H1 (cell line): ENCODE data around the gene CCDC159. TPM values are rescaled to one million over a fixed set of nuclear protein-coding genes. Genes with fewer than 3 reads are reported as not detected.

ENCODE experiments used
- CTCF ChIA-PET: fragments of 300-600 bp; sonication (Branson Sonifier 250); formaldehyde crosslinking; loops from one replicate; lab custom pipeline; 2021; ENCODE audit not compliant: partially characterized antibody; lab: Charles Lee
- POLR2A ChIA-PET: fragments of 300-600 bp; sonication (Branson Sonifier 250); formaldehyde crosslinking; loops from one replicate; lab custom pipeline; 2021; ENCODE audit warnings: inconsistent platforms; ENCODE audit not compliant: partially characterized antibody; lab: Charles Lee
- DNase-seq, 2 experiments: peaks; one replicate each; pipeline versions ENCODE4 v3.0.0 to v3.0.0-alpha.2; 2010 to 2022; ENCODE audit warnings: low spot score in 2 of 2, low read depth in 1 of 2, mixed read lengths in 1 of 2
- FAIRE-seq: peaks from 2 replicates; lab custom pipeline; 2011; peaks lifted over from hg19 to GRCh38; lab: Jason Lieb, UNC
- H2AFZ ChIP-seq: 2 replicates; pipeline ENCODE4 v1.8.1; 2012; ENCODE audit warnings: low read length, inconsistent platforms
- H2AK5ac ChIP-seq: 2 replicates; pipeline ENCODE4 v1.6.1; 2013; ENCODE audit warnings: low read depth, low read length
- H2BK120ac ChIP-seq: replicated peaks from 2 replicates; pipeline ENCODE3; 2013; ENCODE audit warnings: low read depth, low read length, inconsistent platforms
- H2BK12ac ChIP-seq: 2 replicates; pipeline ENCODE4 v1.6.1; 2013; ENCODE audit warnings: low read depth, low read length
- H2BK15ac ChIP-seq: 2 replicates; pipeline ENCODE4 v1.6.1; 2013; ENCODE audit warnings: low read length
- H2BK20ac ChIP-seq: 2 replicates; pipeline ENCODE4 v1.6.1; 2013; ENCODE audit warnings: low read length
- H2BK5ac ChIP-seq: 2 replicates; pipeline ENCODE4 v1.6.1; 2013; ENCODE audit warnings: low read depth, low read length
- H3K14ac ChIP-seq: 2 replicates; pipeline ENCODE4 v1.6.1; 2013; ENCODE audit warnings: inconsistent platforms; ENCODE audit not compliant: insufficient read length
- H3K18ac ChIP-seq: 2 replicates; pipeline ENCODE4 v1.6.1; 2013; ENCODE audit warnings: low read length; ENCODE audit errors: extremely low read depth
- H3K23ac ChIP-seq: 2 replicates; pipeline ENCODE4 v1.6.1; 2013; ENCODE audit warnings: inconsistent platforms; ENCODE audit not compliant: insufficient read length
- H3K23me2 ChIP-seq: 2 replicates; pipeline ENCODE4 v1.6.1; 2013; ENCODE audit warnings: low read depth, low read length
- H3K27ac ChIP-seq: 2 replicates; pipeline ENCODE4 v1.6.1; 2011; ENCODE audit warnings: low read depth, low read length, inconsistent platforms
- H3K27me3 ChIP-seq, 4 experiments: replicated peaks in 1 of 4; 1 replicate in 1 of 4; 2 replicates in 3 of 4; pipeline versions ENCODE4 v1.6.1 to v1.8.1; 2011 to 2013; ENCODE audit warnings: low read length in 3 of 4, mild to moderate bottlenecking in 3 of 4, inconsistent platforms in 2 of 4, mixed read lengths in 2 of 4, moderate library complexity in 1 of 4; ENCODE audit not compliant: control insufficient read depth in 3 of 4, insufficient read depth in 3 of 4; ENCODE audit errors: extremely low read depth in 1 of 4
- H3K36me3 ChIP-seq, 4 experiments: 2 replicates each; pipeline versions ENCODE4 v1.6.1 to v1.8.1; 2011 to 2013; ENCODE audit warnings: mild to moderate bottlenecking in 4 of 4, low read length in 3 of 4, moderate library complexity in 2 of 4, control low read depth in 1 of 4, inconsistent platforms in 1 of 4; ENCODE audit not compliant: insufficient read depth in 4 of 4, control insufficient read depth in 2 of 4
- H3K4ac ChIP-seq: replicated peaks from 2 replicates; pipeline ENCODE3; 2013; ENCODE audit warnings: low read length, low read depth, mixed read lengths, inconsistent platforms; ENCODE audit not compliant: insufficient read length
- H3K4me1 ChIP-seq, 4 experiments: replicated peaks in 1 of 4; 1 replicate in 1 of 4; 2 replicates in 3 of 4; pipeline versions ENCODE4 v1.6.1 to v1.8.1; 2011 to 2013; ENCODE audit warnings: low read length in 3 of 4, inconsistent platforms in 2 of 4, mixed read lengths in 1 of 4; ENCODE audit not compliant: insufficient read depth in 4 of 4, control insufficient read depth in 3 of 4
- H3K4me2 ChIP-seq, 2 experiments: 2 replicates each; pipeline versions ENCODE4 v1.6.1 to v1.8.1; 2011 to 2013; ENCODE audit warnings: low read depth in 2 of 2, low read length in 2 of 2, control low read depth in 1 of 2, inconsistent platforms in 1 of 2, mild to moderate bottlenecking in 1 of 2; ENCODE audit not compliant: insufficient read depth in 1 of 2
- H3K4me3 ChIP-seq, 4 experiments: fragments of 200-600, 300-600 bp in 1 of 4; sonication (generic), shearing (Covaris generic), sonication (Bioruptor Twin) in 1 of 4; 2 replicates each; pipeline versions ENCODE4 v1.5.1 to v1.8.1; 2011 to 2016; ENCODE audit warnings: low read length in 4 of 4, low read depth in 3 of 4, control low read depth in 2 of 4, inconsistent platforms in 2 of 4, mild to moderate bottlenecking in 2 of 4, mixed read lengths in 1 of 4, moderate library complexity in 1 of 4; ENCODE audit not compliant: insufficient read depth in 2 of 4; ENCODE audit errors: extremely low read depth in 1 of 4
- H3K56ac ChIP-seq: replicated peaks from 2 replicates; pipeline ENCODE3; 2013; ENCODE audit warnings: low read depth, mild to moderate bottlenecking, mixed read lengths, low read length, inconsistent platforms; ENCODE audit not compliant: insufficient read length
- H3K79me1 ChIP-seq: 2 replicates; pipeline ENCODE4 v1.6.1; 2013; ENCODE audit warnings: low read depth, low read length, control low read depth
- H3K79me2 ChIP-seq, 2 experiments: 2 replicates each; pipeline versions ENCODE4 v1.6.1 to v1.8.1; 2012 to 2013; ENCODE audit warnings: low read length in 2 of 2, mild to moderate bottlenecking in 2 of 2, inconsistent platforms in 1 of 2; ENCODE audit not compliant: insufficient read depth in 2 of 2, control insufficient read depth in 1 of 2
- H3K9ac ChIP-seq, 4 experiments: replicated peaks in 1 of 4; 1 replicate in 1 of 4; 2 replicates in 3 of 4; pipeline versions ENCODE4 v1.6.1 to v1.8.1; 2011 to 2013; ENCODE audit warnings: low read depth in 3 of 4, low read length in 3 of 4, control low read depth in 2 of 4, mild to moderate bottlenecking in 2 of 4, moderate library complexity in 2 of 4, inconsistent platforms in 1 of 4; ENCODE audit errors: extremely low read depth in 1 of 4
- H3K9me3 ChIP-seq, 2 experiments: 2 replicates each; pipeline versions ENCODE4 v1.6.1 to v1.8.1; 2012 to 2013; ENCODE audit warnings: mild to moderate bottlenecking in 2 of 2, moderate library complexity in 2 of 2, control low read depth in 1 of 2, inconsistent platforms in 1 of 2, low read depth in 1 of 2, low read length in 1 of 2, mixed read lengths in 1 of 2; ENCODE audit not compliant: insufficient read depth in 2 of 2
- H4K20me1 ChIP-seq, 2 experiments: replicated peaks in 1 of 2; 2 replicates each; pipeline versions ENCODE3 to v1.8.1; 2011 to 2013; ENCODE audit warnings: inconsistent platforms in 2 of 2, low read length in 2 of 2, mild to moderate bottlenecking in 1 of 2; ENCODE audit not compliant: insufficient read depth in 2 of 2, control insufficient read depth in 1 of 2
- H4K5ac ChIP-seq: 2 replicates; pipeline ENCODE4 v1.6.1; 2013; ENCODE audit warnings: low read length, low read depth, mixed read lengths, inconsistent platforms; ENCODE audit not compliant: insufficient read length
- H4K8ac ChIP-seq: 2 replicates; pipeline ENCODE4 v1.8.0; 2013; ENCODE audit warnings: mild to moderate bottlenecking, moderate library complexity, low read length, inconsistent platforms; ENCODE audit not compliant: insufficient read depth; ENCODE audit errors: extremely low read depth
- H4K91ac ChIP-seq: replicated peaks from 2 replicates; pipeline ENCODE3; 2013; ENCODE audit warnings: low read length, mixed read lengths, inconsistent platforms; ENCODE audit not compliant: insufficient read length
- BCL11A ChIP-seq, 2 experiments: IDR thresholded peaks; one replicate each; pipeline ENCODE4 v1.6.1; 2011; ENCODE audit warnings: low read depth in 2 of 2, low read length in 2 of 2, mild to moderate bottlenecking in 2 of 2
- CHD2 ChIP-seq: IDR thresholded peaks from 2 replicates; pipeline ENCODE4 v1.6.1; 2012; ENCODE audit warnings: low read length, improper control_type of control experiment
- CTBP2 ChIP-seq: IDR thresholded peaks from 2 replicates; pipeline ENCODE4 v1.7.0; 2011; ENCODE audit warnings: borderline replicate concordance, mild to moderate bottlenecking, moderate library complexity, mixed read lengths, low read length; ENCODE audit not compliant: insufficient read depth, insufficient read length
- HDAC6 ChIP-seq: IDR thresholded peaks from one replicate; pipeline ENCODE4 v1.7.1; 2012; ENCODE audit warnings: low read depth, mild to moderate bottlenecking, inconsistent platforms, low read length, moderate library complexity
- MAFK ChIP-seq: IDR thresholded peaks from 2 replicates; pipeline ENCODE4 v1.6.1; 2012; ENCODE audit warnings: low read depth, mild to moderate bottlenecking, improper control_type of control experiment, low read length
- NRF1 ChIP-seq: IDR thresholded peaks from 2 replicates; pipeline ENCODE4 v1.6.1; 2011; ENCODE audit warnings: mild to moderate bottlenecking, low read depth, low read length, improper control_type of control experiment
- POU5F1 ChIP-seq: IDR thresholded peaks from 2 replicates; pipeline ENCODE4 v1.6.1; 2011; ENCODE audit warnings: low read depth, mild to moderate bottlenecking, low read length, moderate library complexity
- SIRT6 ChIP-seq: IDR thresholded peaks from one replicate; pipeline ENCODE4 v1.7.1; 2012; ENCODE audit warnings: low read length, inconsistent platforms
- SP2 ChIP-seq: IDR thresholded peaks from 2 replicates; pipeline ENCODE4 v1.6.1; 2012; ENCODE audit warnings: mild to moderate bottlenecking, low read length, inconsistent platforms
- WGBS, 2 experiments: shearing (Covaris generic) in 1 of 2; methylation state at CpG; one replicate each; pipeline versions ENCODE4 v1.1.6 to v1.1.7; 2013 to 2015; ENCODE audit warnings: low lambda C conversion rate in 2 of 2, mixed read lengths in 2 of 2, inconsistent platforms in 1 of 2, low coverage in 1 of 2, missing lambda C conversion rate in 1 of 2; ENCODE audit not compliant: insufficient replicate concordance in 2 of 2, insufficient coverage in 1 of 2, insufficient read length in 1 of 2; ENCODE audit errors: extremely low coverage in 1 of 2, missing lambda C conversion rate in 1 of 2; 5-methylcytosine and 5-hydroxymethylcytosine counted together
- polyA plus RNA-seq, 7 experiments: library from polyadenylated mRNA; depleted of rRNA in 3 of 7; stranded (reverse) in 5 of 7; unstranded in 2 of 7; fragments of >200 nt in 5 of 7; fragments of 200-250 nt in 2 of 7; gene quantifications; 1 replicate in 5 of 7; 2 replicates in 1 of 7; 4 replicates in 1 of 7; pipeline versions ENCODE4 v1.2.1 to v1.2.3, GENCODE V29; 2011 to 2013; ENCODE audit warnings: missing spikeins in 2 of 7, mixed read lengths in 2 of 7
- total RNA-seq: library from RNA; stranded (reverse); fragmentation: NEBNext Ultra II Directional; extraction: Animal tissue kit (Norgen Biotek cat#: 25700); gene quantifications from 2 replicates; pipeline ENCODE4 v1.2.1, GENCODE V29; 2021

The CCDC159 gene
- total and polyA plus RNA-seq, 2 of the 8 experiments (the other 6 are each of a cell fraction or from before 2014, with no cell fraction given) = 4.0 to 5.4 TPM

DNA sequence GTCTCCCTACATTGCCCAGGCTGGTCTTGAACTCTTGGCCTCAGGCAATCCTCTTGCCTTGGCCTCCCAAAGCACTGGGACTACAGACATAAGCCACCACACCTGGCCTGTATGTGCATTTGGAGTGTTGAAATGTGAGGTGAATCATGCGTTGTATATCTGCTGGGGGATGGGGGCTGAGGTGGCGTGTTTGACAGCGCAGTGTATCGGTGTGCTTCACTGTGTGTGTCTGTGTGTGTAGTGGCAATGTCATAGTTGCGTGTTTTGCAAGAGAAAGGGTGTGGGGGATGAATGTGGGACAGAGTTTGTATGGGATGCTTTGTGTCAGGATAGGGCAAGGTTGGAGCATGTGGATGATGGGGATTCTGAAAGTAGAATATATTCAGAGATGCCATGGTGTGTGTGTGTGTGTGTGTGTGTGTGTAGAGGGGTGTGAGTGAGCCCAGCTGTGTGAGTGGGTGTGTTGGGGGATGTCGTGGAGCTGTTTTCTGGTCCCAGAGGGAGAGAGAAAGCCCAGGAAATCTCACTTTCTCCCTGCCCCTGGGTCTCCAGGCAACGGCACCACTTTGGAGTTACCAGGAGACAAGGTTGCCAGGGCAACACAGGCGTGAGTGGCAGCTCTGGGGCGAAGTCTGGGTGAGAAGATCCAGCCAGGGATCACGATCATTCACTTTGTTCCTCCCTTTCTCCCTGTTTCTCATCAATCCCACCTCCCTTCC, 27.0 kb downstream of the CCDC159 start:
- H3K23ac ChIP-seq = no peak overlapping the region
- peak overlapping the region; percentile 74 to 79 for H3K4me2 ChIP-seq
- H3K79me1 ChIP-seq = no peaks in the 10 kb centered on the region; the same call in 1 of the 2 replicates
- H3K9me3 ChIP-seq = no peaks in the 10 kb centered on the region
- H2BK15ac ChIP-seq = peak overlapping the region; percentile 81; the same call in 1 of the 2 replicates
- H3K4me3 ChIP-seq = peak overlapping the region in 1 of 4 experiments; percentile 72; a peak in 1 of 8 replicates
- H2AFZ ChIP-seq = no peak overlapping the region
- H3K9ac ChIP-seq = no peak overlapping the region
- H3K23me2 ChIP-seq = peaks cover 7% of the 10 kb centered on the region
- no peak overlapping the region for H2BK5ac ChIP-seq
- H4K91ac ChIP-seq = no peak overlapping the region
- H3K4me1 ChIP-seq = peaks cover 0 to 10% (median 8%) of the 10 kb centered on the region in 4 experiments; a peak in 6 of 7 replicates
- no peak for TF ChIP-seq SP2
- no peak for TF ChIP-seq NRF1
- no peak for TF ChIP-seq CTBP2
- no peak for TF ChIP-seq HDAC6
- no peak for TF ChIP-seq BCL11A (IDR thresholded peaks at IDR 0.05; ENCODE audit: low read depth in 2 of 2, low read length in 2 of 2)
- TF ChIP-seq POU5F1 = no peak
- TF ChIP-seq MAFK = no peak
- no peak for TF ChIP-seq SIRT6
- TF ChIP-seq CHD2 = no peak
- H2AK5ac ChIP-seq = no peak overlapping the region; the same call in 1 of the 2 replicates
- no peak overlapping the region for H2BK20ac ChIP-seq
- H2BK12ac ChIP-seq = no peak overlapping the region; the same call in 1 of the 2 replicates
- DNase-seq (no peak), FAIRE-seq (no peak)
- no peak overlapping the region for H3K4ac ChIP-seq
- 76% methylated on average over 10 of the region's 10 CpGs; no CpG with 5 or more reads in 1 of the 2 experiments for WGBS, 2 experiments
- no peaks in the 10 kb centered on the region for H3K79me2 ChIP-seq
- no peak overlapping the region for H2BK120ac ChIP-seq
- peaks cover 0 to 3% of the 10 kb centered on the region in 2 experiments for H4K20me1 ChIP-seq
- H3K36me3 ChIP-seq = no peaks in the 10 kb centered on the region
- no peak overlapping the region for H3K56ac ChIP-seq
- no peak overlapping the region for H4K5ac ChIP-seq
- no peak overlapping the region for H3K18ac ChIP-seq
- CTCF ChIA-PET = interaction anchor here (3.6 to 16.8 kb wide), 4 partner anchors 10 to 79 kb away, joined by 16 to 192 read pairs (median 24); partner anchors contain the start of genes EPOR, ODAD3, PRKCSH and TSPAN16
- POLR2A ChIA-PET = interaction anchor here (1.3 to 5.2 kb wide), 4 partner anchors 8 to 33 kb away, joined by 4 to 34 read pairs (median 10); partner anchors contain the start of gene RAB3D
- no peak overlapping the region for H3K14ac ChIP-seq
- H4K8ac ChIP-seq = no peak overlapping the region
- H3K27ac ChIP-seq = no peak overlapping the region
- H3K27me3 ChIP-seq = no peaks in the 10 kb centered on the region
